Dedifferentiated amniotic fluid mesenchymal stem cell (primary cell): ENCODE data around the gene NABP2.
"Not testable (repeated sequence)": the region's sequence is repeated elsewhere in the genome, so short reads cannot be mapped to it uniquely, and the experiment has no call there.

Experiments
- DNase-seq: peaks from one replicate; pipeline ENCODE4 v3.0.0-alpha.2; 2016; ENCODE audit errors: extremely low spot score

NABP2 gene

GRCh38 chr12:56244494-56244893 is 20.4 kb downstream of the NABP2 start:
- DNase-seq, result no peak

DNA sequence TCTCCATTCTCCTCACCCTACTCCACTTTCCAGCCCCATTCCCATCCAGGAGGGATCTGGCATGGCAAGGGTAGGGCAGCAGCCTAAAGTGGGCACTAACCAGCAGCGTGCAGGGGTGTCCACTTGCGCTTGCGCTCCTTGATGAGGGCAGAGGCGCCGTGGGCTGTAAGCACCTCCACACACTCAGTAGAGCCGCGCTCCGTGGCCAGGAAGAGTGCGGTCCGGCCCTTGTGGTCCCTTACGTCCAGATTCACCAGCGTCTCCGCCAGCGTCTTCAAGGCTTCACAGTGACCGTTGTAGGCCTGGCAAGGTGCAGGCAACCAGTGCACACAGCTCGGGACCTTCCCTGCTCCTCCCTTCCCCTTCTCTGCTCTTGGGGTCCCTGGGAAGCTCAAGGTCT is 23.8 kb downstream of the NABP2 start:
- DNase-seq, result no peak

DNA sequence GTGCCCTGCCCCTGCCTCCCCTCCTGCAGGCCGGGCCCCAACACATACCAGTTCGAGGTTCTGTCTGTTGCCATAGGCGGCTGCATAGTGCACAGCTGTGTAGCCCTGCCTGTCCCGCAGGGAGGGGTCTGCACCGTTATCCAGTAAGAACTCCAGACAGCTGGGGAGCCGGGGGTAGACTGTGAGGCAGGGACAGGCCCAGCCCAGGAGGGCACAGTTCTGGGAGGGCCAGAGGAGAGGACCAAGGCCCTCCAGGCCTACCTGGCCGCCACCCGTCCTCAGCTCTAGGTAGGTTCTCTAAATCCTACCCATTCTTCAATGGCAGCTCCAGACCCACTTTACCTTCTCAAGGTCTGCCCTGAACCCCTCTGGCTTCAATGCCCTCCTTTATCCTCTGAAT is 24.6 kb downstream of the NABP2 start:
- no peak for DNase-seq

GRCh38 chr12:56252649-56253048 is 28.5 kb downstream of the NABP2 start:
- no peak for DNase-seq

- DNase-seq, result no peak
Measured at GRCh38 chr12:56253091-56253490, 28.9 kb downstream of the NABP2 start.

DNA sequence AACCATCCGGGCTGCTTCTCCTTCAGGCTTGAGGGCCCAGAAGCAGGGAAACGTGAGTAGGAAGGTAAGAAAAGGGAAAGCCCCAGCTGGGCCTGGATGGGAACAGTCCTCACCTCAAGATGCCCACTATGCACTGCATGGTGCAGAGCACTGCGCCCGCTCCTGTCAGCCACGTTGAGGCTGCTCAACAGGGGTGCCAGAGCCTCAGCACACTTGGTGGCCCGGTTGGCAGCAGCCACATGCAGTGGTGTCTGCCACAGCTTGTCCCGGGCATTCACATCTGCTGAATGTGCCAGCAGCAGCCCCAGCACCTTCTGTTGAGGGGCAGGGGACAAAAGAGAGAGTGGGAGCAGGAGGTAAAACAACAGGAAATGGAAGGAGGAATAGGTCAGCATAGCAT is 31.5 kb downstream of the NABP2 start:
- DNase-seq, result no peak

- DNase-seq, result no peak
Measured at GRCh38 chr12:56256326-56256960, 32.3 kb downstream of the NABP2 start.

DNA sequence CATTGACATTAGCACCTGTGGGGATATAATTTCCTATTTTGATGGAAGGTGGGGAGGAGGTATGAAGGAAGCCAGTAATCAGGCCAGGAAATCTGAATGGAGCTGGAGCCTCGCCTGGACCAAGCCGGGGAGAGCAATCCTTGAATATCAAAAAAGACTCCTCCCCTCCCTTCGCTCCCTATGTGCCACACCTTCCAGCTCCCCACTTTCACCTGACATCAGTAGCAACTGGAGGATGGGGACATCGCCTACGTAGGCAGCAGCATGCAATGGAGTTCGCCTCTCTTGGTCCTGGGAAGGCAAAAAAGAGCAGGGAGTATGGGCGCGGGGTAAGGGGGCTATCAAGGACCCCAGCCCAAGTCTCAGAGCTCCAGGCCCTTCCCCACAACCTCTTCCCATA is 32.9 kb downstream of the NABP2 start:
- no peak for DNase-seq

GRCh38 chr12:56257491-56258067 is 33.4 kb downstream of the NABP2 start:
- no peak for DNase-seq

DNA sequence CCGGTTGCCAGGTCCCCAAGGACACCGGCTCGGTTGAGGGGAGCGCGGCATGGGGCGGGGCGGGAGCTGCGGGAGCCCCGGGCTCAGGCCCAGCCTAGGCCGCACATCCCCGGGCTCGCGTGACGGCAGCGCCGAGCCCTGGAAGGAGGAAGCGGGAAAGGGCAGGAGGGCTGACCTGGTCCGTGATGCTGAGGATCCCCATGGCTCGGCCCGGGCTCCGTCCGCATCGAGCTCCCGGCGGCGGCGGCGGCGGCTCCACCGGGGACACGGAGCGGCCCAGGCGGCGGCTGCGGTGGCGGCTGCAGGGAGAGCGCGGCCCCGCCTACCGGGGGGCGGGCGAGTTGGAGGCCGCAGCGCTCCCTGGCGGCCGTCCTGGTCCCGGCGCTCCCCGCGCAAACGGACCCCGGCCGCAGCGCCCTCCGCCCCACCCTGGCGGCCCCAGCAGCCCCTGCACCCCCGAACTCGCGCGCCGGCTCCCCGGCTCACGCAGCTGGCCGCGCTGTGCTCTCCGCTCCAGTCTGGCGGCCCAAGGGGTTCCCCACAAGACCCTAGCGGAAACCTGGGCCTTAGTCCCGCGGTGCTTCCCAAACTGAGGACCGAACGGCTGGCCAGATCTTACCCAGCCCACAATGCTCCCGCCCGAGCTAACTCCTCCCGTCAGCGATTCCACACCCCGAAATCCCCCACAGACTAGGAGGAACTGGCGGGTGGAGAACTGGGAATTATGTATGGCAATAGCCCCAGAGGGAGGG is 34.1 kb downstream of the NABP2 start, which contains the start of gene ANKRD52:
Gene ANKRD52 (minus strand): TSS at position 317 of the 752 bp plus-strand sequence. CDS start 115 bp downstream, at position 202.
- peak; percentile 59 for DNase-seq

- no peak for DNase-seq
Measured at GRCh38 chr12:56258820-56259183, 34.7 kb downstream of the NABP2 start.

DNA sequence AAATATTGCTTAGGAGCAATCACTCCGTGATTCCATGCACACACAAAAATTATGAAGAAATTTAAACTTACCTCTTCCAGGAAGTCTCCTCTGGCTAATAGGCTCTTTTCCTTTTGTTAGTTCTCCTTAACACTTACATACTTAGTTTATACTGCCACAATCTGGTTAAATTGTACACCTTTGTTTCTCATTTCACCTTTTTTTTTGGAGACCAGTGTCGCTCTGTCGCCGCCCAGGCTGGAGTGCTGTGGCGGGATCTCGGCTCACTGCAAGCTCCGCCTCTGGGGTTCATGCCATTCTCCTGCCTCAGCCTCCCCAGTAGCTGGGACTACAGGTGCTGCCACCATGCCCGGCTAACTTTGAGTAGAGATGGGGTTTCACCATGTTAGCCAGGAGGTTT is 36.2 kb downstream of the NABP2 start:
- DNase-seq, result no peak

- DNase-seq, result no peak
Measured at GRCh38 chr12:56260921-56261320, 36.8 kb downstream of the NABP2 start.

DNA sequence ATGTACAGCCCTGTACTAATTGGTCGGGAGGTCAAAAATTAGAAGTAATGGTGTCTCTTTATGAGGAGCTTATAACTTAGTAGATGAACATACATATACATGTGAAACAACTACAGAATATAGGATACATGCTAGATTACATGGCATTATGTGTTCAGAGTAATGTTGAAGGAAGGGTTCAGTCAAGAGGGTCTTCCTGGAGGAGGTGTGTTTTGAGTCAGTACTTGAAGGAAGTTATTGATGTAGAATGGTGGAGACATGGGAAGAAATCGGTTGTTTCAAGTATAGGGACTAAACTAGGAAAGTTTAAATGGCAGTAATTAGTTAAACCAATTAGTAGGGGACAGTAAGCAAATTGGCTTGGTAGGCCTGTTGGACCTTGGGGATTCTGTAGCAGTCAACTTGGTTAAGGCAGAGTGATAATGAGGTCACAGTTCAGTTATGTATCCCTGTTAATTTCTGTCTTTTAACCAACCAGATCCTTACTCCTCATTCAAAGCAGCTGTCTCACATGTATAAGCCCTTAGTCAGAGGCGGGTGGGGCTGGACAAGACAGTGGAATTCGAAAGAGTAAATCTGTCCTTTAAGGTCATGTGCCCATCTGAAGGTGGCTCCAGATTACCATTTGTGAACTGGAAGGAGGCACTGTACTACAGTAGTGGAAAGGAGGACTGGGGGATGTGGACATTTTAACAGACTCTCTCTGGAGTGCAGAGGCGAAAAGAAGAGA is 37.5 kb downstream of the NABP2 start:
- DNase-seq, result peak; percentile 57

DNA sequence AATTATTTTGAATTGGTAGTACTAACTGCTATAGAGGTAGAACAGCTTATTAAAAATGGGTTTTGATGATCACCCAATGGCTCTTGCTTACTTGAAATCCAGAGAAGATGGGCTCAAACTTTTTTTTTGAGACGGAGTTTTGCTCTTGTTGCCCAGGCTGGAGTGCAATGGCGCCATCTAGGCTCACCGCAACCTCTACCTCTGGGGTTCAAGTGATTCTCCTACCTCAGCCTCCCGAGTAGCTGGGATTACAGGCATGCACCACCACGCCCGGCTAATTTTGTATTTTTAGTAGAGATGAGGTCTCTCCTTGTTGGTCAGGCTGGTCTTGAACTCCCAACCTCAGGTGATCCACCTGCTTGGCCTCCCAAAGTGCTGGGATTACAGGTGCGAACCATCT is 38.8 kb downstream of the NABP2 start:
- DNase-seq, result not testable (repeated sequence)

- DNase-seq, result not testable (repeated sequence)
Measured at GRCh38 chr12:56266068-56266692, 42.0 kb downstream of the NABP2 start.

DNA sequence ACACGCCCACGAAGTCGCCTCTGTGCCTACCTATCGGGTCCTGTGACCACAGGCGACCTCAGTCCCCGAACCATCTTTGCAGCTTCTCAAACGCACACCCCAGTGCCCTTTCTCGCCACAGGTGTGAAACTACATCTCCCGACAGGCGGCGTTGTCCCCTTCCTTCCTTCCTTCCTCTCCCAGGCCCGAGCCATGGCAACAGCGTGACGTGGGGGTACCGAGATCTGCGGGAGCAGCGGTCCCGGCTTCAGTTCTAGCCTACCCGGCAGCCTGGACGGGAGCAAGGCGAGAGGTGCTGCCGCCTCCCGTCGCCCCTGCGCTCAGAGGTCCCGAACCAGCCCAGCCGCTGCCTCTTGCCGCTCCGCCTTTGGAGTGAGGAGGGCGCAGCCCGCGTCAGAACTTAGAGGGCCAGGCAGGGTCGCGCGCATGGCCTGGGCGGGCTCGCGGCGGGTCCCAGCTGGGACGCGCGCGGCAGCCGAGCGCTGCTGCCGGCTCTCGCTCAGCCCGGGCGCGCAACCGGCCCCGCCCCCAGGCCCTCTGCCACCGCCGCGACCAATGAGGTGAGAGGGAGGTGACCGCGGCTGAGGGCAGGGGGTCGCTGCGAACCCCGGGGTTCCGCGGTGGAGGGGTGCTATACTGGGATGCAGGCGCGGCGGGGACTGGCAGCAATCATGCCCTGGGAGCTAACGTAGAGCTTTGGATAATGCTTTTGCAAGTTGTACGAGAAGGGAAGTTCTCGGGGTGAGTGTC is 42.7 kb downstream of the NABP2 start, which contains the start of gene COQ10A:
Gene COQ10A (plus strand): TSS at position 250 of the 750 bp plus-strand sequence. CDS start 177 bp downstream, at position 427.
- peak; percentile 83 for DNase-seq

GRCh38 chr12:56267443-56268071 is 43.4 kb downstream of the NABP2 start:
- DNase-seq, result no peak

- no peak for DNase-seq
Measured at GRCh38 chr12:56271031-56271430, 46.9 kb downstream of the NABP2 start.

- not testable (repeated sequence) for DNase-seq
Measured at GRCh38 chr12:56272468-56272867, 48.3 kb downstream of the NABP2 start.

DNA sequence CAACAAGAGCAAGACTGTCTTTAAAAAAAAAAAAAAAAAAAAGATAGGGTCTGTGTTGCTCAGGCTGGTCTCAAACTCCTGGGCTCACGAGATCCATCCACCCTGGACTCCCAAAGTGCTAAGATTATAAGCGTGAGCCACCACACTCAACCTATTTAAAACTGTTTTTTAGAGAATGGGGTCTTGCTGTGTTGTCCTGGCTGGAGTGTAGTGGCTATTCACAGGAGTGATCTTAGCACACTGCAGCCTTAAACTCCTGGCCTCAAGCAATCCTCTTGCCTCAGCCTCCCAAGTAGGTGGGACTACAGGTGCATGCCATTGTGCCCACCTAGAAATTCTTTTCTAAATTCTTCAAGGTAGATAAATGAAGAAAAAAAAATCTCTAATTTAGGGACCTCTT is 50.2 kb downstream of the NABP2 start:
- no peak for DNase-seq
